Measurements from ENCODE around the gene HSP90AB1.
A peak's percentile ranks its signal among the peaks of the same experiment; 100 is the strongest.

HSP90AB1 gene

DNA sequence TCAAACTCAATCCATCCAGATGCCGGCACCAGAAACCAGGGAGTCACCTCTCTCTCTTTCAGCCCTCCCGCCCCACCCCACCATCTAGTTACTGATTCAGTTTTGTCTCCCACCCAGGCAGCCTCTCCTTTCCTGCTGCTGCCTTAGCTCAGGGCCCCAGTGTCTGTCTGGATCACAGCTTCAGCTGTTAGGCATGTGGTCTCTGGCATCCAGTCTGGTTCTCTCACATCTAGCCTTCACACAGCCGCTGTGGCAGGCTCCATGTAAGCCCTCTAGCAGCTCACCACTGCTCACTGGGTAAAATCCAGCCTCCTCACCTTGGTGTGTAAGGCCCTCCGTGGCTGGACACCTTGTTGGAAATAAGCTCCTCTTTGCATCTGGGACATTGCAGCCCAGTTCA, 44.9 kb downstream of the HSP90AB1 start:
- no peak for DNase-seq
- in situ Hi-C loops (cut with HindIII; ENCODE audit: low pct_ligation_motif_present, low sequenced_read_pairs): no loop called here
- peaks cover 13% of the 10 kb centered on the region for H3K27me3 ChIP-seq (replicated peaks)
- no peaks in the 10 kb centered on the region for H3K36me3 ChIP-seq (replicated peaks)
- no peak overlapping the region for H3K27ac ChIP-seq
- H3K4me3 ChIP-seq (ENCODE audit: low read depth, low read length): no peak overlapping the region
- TF ChIP-seq, protein P1, sequence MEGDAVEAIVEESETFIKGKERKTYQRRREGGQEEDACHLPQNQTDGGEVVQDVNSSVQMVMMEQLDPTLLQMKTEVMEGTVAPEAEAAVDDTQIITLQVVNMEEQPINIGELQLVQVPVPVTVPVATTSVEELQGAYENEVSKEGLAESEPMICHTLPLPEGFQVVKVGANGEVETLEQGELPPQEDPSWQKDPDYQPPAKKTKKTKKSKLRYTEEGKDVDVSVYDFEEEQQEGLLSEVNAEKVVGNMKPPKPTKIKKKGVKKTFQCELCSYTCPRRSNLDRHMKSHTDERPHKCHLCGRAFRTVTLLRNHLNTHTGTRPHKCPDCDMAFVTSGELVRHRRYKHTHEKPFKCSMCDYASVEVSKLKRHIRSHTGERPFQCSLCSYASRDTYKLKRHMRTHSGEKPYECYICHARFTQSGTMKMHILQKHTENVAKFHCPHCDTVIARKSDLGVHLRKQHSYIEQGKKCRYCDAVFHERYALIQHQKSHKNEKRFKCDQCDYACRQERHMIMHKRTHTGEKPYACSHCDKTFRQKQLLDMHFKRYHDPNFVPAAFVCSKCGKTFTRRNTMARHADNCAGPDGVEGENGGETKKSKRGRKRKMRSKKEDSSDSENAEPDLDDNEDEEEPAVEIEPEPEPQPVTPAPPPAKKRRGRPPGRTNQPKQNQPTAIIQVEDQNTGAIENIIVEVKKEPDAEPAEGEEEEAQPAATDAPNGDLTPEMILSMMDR (IDR thresholded peaks at IDR 0.05; ENCODE audit: low read depth, low read length, missing control alignments): no peak

DNA sequence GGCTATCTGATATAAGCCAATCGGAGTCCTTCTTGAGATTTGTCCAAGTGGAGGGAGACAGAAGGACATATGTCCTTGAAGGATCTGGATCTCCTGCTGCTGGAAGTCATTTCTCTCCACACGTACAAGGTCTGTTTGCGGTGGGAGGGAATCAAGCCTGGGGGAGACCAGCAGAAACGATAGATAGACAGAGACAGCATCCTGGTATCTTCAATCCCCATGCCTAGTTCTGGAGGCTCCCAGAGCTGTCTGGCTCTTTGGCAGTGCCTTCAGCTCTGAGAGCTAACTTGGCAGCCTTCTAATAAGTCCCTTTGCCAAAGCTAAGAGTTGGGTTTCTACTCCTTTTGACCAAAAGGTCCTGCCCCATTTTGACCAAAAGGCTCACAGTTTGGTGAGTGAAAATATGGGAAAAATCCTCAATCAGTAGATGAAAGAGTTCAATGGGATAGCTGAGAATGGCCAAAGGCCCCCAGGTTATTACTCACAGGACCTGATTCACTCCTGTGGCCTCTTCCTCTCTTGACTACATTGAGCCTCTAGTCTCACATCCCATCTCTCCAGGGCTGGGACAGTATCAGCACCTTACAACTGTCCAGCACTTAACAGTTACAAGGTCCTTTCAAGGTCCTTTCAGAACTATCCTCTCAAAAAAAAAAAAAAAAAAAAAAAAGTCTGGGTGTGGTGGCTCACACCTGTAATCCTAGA, 45.9 kb downstream of the HSP90AB1 start:
- in situ Hi-C loops (cut with HindIII; ENCODE audit: low pct_ligation_motif_present, low sequenced_read_pairs): no loop called here
- H3K27me3 ChIP-seq (replicated peaks): peaks cover 22% of the 10 kb centered on the region

DNA sequence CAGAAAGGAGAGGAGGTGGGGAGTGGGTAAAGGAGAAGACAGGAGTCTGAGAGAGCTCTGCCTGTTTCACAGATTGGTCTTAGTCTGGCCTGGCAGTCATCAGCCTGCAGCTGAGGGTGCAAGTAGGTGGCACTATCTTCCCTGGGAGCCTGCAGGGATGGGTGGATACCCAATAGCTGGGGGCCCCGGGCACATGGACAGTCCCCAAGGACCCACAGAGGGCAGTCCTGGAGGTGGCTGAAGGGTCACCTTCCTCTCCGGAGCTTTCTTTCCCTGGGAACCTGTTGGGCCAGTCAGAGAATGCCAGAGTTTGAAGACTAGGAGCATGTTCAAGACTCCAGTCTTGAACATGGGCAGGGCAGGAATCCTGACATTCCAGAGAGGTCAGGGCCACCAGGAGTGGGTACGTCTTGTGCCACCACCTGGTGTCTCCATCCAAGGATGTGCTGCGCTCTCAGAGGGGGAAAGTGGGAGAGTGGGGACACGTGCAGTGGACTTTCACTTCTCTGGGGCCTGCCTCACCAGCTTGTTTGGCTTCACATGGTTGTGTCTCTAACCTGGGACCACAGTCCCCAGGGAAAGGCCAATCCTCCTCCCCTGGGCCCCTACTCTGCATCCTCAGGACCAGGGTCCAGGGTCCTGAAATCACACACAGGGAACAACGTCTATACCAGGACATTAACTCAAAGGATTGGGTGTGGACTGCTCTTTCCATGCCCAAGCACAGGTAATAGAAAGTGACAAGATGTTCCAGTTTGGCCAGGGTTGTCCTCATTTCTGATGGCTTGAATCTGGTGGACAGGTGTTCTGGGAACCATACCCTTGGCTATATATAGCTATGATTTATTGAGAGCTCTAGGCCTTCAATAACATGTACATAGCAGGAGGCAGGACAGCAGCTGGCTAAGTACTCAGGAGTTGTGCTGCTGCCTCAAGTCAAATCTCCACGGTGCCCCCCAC, 48.2 kb downstream of the HSP90AB1 start:
- H3K4me3 ChIP-seq (ENCODE audit: low read depth, low read length): no peak overlapping the region
- H3K36me3 ChIP-seq (replicated peaks): no peaks in the 10 kb centered on the region
- no peak overlapping the region for H3K27ac ChIP-seq
- in situ Hi-C loops (cut with HindIII; ENCODE audit: low pct_ligation_motif_present, low sequenced_read_pairs): no loop called here
- DNase-seq: no peak
- peaks cover 25% of the 10 kb centered on the region for H3K27me3 ChIP-seq (replicated peaks)
- TF ChIP-seq, protein P1 (IDR thresholded peaks at IDR 0.05; ENCODE audit: low read depth, low read length, missing control alignments): no peak

More for the DNA sequence above, 45.9 kb downstream of the HSP90AB1 start:
- H3K27ac ChIP-seq: no peak overlapping the region
- no peaks in the 10 kb centered on the region for H3K36me3 ChIP-seq (replicated peaks)
- no peak for DNase-seq
- TF ChIP-seq, protein P1 (IDR thresholded peaks at IDR 0.05; ENCODE audit: low read depth, low read length, missing control alignments): no peak
- H3K4me3 ChIP-seq (ENCODE audit: low read depth, low read length): no peak overlapping the region

DNA sequence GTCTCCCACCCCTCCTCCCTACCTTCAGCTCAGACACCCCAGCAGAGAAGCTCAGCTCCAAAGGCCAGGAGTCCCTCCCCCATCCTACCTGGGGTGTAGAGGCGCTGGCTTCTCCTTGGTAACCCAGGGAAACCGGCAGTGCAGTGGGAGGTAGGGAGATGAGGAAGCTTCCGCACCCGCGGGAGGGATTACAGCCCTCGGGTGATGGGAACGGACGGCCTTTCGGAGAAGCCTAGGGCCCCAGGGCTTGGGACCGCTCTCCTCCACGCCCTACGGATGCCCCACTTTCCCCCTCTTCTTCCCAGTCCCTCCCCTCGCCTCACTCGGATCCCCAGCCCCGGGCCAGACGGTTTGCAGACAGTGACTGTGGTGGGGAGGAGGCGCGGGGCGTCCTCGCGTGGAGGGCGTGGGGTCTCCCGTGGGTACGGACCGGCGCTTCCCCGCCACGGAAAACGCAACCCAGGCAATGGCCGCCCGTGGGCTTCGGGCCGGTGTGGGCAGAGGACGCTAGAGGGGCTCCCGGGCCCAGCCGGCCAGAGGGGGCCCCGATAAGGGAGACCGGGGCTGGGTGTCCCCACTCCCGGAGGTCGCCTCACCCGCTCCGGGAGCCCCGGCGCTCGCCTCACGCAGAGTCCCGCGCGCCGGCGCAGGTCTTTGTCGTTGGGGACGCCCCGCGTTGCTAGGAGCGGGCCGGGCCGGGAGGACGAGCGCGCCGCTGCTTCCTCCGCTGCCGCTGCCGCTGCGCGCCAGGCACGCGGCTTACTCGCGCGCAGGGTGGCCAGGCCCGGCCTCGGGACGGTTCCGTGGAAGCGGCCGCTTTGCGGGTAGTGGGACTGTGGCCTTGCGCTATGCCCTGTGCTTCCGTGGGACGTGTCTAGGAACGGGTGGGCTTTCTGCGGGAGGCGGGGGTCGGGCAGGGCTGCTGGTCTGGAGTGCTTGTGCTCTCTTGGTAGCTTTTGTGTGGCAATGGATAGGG, 50.5 kb downstream of the HSP90AB1 start:
- peak overlapping the region; percentile 33 for H3K4me3 ChIP-seq (ENCODE audit: low read depth, low read length)
- TF ChIP-seq, protein P1 (IDR thresholded peaks at IDR 0.05; ENCODE audit: low read depth, low read length, missing control alignments): no peak

DNA sequence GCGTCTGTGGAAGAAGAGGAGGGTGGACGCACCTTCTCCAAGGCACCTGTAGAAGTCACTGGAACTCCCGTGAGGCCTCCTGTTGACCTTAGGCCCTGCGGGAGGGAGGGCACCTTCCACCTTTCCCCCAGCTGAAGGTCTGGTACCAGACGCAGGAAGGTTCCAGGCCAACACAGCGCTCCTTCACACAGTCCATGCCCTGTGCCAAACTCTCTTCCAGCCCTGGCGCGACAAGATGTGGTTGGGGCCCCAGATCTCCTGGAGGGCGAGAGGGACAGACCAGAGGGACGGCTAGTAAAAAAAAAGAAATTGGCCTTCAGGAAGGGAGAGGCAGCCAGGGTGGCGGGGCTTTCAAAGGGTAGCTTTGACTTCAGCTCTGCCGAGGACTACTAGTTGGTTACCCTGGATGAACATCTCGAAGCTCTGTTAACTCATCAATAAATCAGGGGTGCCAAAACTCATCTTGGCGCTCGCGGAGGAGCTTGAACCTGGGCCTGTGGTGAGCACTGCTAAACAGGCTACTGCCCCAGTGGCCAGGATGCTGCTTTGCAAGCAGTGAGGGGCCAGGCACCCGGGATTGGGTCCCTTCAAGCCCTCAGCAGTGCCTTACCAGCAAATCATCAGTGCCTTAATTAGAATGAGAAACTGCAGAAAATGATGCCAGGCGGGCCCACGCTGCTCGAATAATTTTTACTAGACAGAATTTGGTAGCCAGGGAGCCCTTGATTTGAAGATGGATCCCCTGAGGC, 51.3 kb downstream of the HSP90AB1 start:
- H3K4me3 ChIP-seq (ENCODE audit: low read depth, low read length): no peak overlapping the region
- in situ Hi-C loops (cut with HindIII; ENCODE audit: low pct_ligation_motif_present, low sequenced_read_pairs): no loop called here
- H3K27me3 ChIP-seq (replicated peaks): peaks cover 23% of the 10 kb centered on the region
- no peak for DNase-seq
- TF ChIP-seq, protein P1 (IDR thresholded peaks at IDR 0.05; ENCODE audit: low read depth, low read length, missing control alignments): peak; percentile 12
- H3K27ac ChIP-seq: no peak overlapping the region
- H3K36me3 ChIP-seq (replicated peaks): peaks cover 22% of the 10 kb centered on the region

More for the DNA sequence above, 50.5 kb downstream of the HSP90AB1 start:
- in situ Hi-C loops (cut with HindIII; ENCODE audit: low pct_ligation_motif_present, low sequenced_read_pairs): no loop called here
- peaks cover 17% of the 10 kb centered on the region for H3K36me3 ChIP-seq (replicated peaks)
- H3K27me3 ChIP-seq (replicated peaks): peaks cover 23% of the 10 kb centered on the region
- H3K27ac ChIP-seq: no peak overlapping the region
- DNase-seq: no peak

Measured in brain microvascular endothelial cell (primary cell).